MM.1S (cell line): ENCODE results near the gene NLRP3.
"Not testable (repeated sequence)": the region's sequence is repeated elsewhere in the genome, so short reads cannot be mapped to it uniquely, and the experiment has no call there.

ENCODE experiments used
- DNase-seq: peaks from one replicate; pipeline ENCODE4 v3.0.0-alpha.2; 2015
- H2AFZ ChIP-seq: fragments of 300-600 bp; sonication (generic); 2 replicates; pipeline ENCODE4 v1.6.0; 2016; ENCODE audit warnings: antibody characterized with exemption, low read length
- H3F3A ChIP-seq: fragments of 300-600 bp; sonication (generic); 2 replicates; pipeline ENCODE4 v1.6.1; 2016; ENCODE audit warnings: mild to moderate bottlenecking, antibody characterized with exemption, low read length, moderate library complexity, mixed read lengths; ENCODE audit not compliant: insufficient read depth
- H3K27ac ChIP-seq: fragments of 300-600 bp; sonication (generic); 2 replicates; pipeline ENCODE4 v1.5.1; 2016; ENCODE audit warnings: mild to moderate bottlenecking, low read length
- H3K27me3 ChIP-seq: fragments of 300-600 bp; sonication (generic); replicated peaks from 2 replicates; pipeline ENCODE4 v1.6.0; 2016; ENCODE audit warnings: low read length; ENCODE audit not compliant: insufficient read depth
- H3K36me3 ChIP-seq: fragments of 300-600 bp; sonication (generic); replicated peaks from 2 replicates; pipeline ENCODE4 v1.6.1; 2016; ENCODE audit warnings: mild to moderate bottlenecking, low read length, mixed read lengths; ENCODE audit not compliant: insufficient read depth
- H3K4me1 ChIP-seq: fragments of 300-600 bp; sonication (generic); 2 replicates; pipeline ENCODE4 v1.6.1; 2016; ENCODE audit warnings: low read length, mixed read lengths
- H3K4me2 ChIP-seq: fragments of 300-600 bp; sonication (generic); 2 replicates; pipeline ENCODE4 v1.6.0; 2016; ENCODE audit warnings: low read depth, low read length
- H3K4me3 ChIP-seq: fragments of 300-600 bp; sonication (generic); 2 replicates; pipeline ENCODE4 v1.5.1; 2016; ENCODE audit warnings: low read length, mixed read lengths
- H3K79me2 ChIP-seq: fragments of 300-600 bp; sonication (generic); 2 replicates; pipeline ENCODE4 v1.6.1; 2016; ENCODE audit warnings: mixed run types, low read length, mixed read lengths
- H3K9ac ChIP-seq: fragments of 300-600 bp; sonication (generic); 2 replicates; pipeline ENCODE4 v1.6.1; 2016; ENCODE audit warnings: low read length, mixed read lengths
- H3K9me2 ChIP-seq: fragments of 300-600 bp; sonication (generic); replicated peaks from 2 replicates; pipeline ENCODE4 v1.6.1; 2016; ENCODE audit warnings: mild to moderate bottlenecking, low read length, mixed read lengths; ENCODE audit not compliant: insufficient read depth
- H3K9me3 ChIP-seq: fragments of 300-600 bp; sonication (generic); replicated peaks from 2 replicates; pipeline ENCODE4 v1.6.1; 2016; ENCODE audit warnings: mild to moderate bottlenecking, low read length, mixed read lengths; ENCODE audit not compliant: insufficient read depth
- H4K20me1 ChIP-seq: fragments of 300-600 bp; sonication (generic); 2 replicates; pipeline ENCODE4 v1.6.1; 2016; ENCODE audit warnings: mild to moderate bottlenecking, low read length, moderate library complexity, mixed read lengths; ENCODE audit not compliant: insufficient read depth
- CTCF ChIP-seq: fragments of 300-600 bp; sonication (generic); IDR thresholded peaks from 2 replicates; pipeline ENCODE4 v1.5.1; 2016; ENCODE audit warnings: antibody characterized with exemption, low read length, mixed read lengths
- EZH2 ChIP-seq: fragments of 300-600 bp; sonication (generic); optimal IDR thresholded peaks from 2 replicates; pipeline ENCODE3; 2017; ENCODE audit warnings: low read depth, mild to moderate bottlenecking, antibody characterized with exemption, low read length, mixed read lengths
- EZH2phosphoT487 ChIP-seq: fragments of 300-600 bp; sonication (generic); IDR thresholded peaks from 2 replicates; pipeline ENCODE4 v1.6.1; 2018; ENCODE audit warnings: antibody characterized with exemption, low read length

Gene NLRP3

GRCh38 chr1:247475793-247476192 is 59.8 kb downstream of the NLRP3 start:
- Histone ChIP-seq H3K27me3 (no peaks in the 10 kb centered on the region), H2AFZ (no peak overlapping the region), H3F3A (no peaks in the 10 kb centered on the region), H3K4me2 (peak overlapping the region; percentile 17; the same call in 1 of the 2 replicates), H3K9me3 (no peaks in the 10 kb centered on the region), H3K4me3 (no peak overlapping the region), H3K79me2 (no peaks in the 10 kb centered on the region), H3K9ac (no peak overlapping the region), H3K4me1 (no peaks in the 10 kb centered on the region; the same call in 1 of the 2 replicates), H3K9me2 (no peaks in the 10 kb centered on the region), H3K36me3 (no peaks in the 10 kb centered on the region), H4K20me1 (no peaks in the 10 kb centered on the region), H3K27ac (peak overlapping the region; percentile 20; the same call in 1 of the 2 replicates)
- no peak for DNase-seq
- TF ChIP-seq EZH2phosphoT487: no peak
- no peak for TF ChIP-seq CTCF
- no peak for TF ChIP-seq EZH2

DNA sequence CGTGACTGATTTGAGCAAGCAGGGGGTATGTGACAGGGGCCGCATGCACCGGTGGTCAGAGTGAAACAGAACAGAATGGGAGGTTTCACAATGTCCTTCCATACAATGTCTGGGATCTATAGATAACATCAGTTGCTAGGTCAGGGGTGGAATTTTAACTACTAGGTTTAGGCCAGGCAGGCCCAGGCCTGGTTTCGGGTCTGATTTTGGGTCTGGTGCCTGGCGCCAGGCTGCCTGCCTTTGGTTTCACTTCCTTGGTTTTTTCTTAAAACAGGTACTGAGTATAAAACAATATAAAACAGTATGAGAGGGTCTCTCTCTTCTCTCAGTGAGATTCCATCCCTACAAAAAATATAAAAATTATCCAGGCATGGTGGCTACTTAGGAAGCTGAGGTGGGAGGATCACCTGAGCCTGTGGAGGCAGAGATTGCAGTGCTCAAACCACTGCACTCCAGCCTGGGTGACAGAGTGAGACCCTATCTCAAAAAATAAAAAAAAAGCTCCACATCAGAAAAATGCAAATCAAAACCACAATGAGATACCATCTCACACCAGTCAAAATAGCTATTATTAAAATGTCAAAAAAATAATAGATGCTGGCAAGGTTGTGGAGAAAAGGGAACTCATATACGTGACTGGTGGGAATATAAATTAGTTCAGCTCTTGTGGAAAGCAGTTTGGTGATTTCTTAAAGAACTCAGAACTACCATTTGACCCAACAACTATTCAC is 60.5 kb downstream of the NLRP3 start:
- not testable (repeated sequence) for H3K9me3 ChIP-seq, H3K4me3 ChIP-seq, H3F3A ChIP-seq, H3K4me1 ChIP-seq, H2AFZ ChIP-seq, H4K20me1 ChIP-seq, H3K36me3 ChIP-seq, H3K27me3 ChIP-seq, H3K9ac ChIP-seq, H3K79me2 ChIP-seq, H3K9me2 ChIP-seq
- peak; percentile 40 for DNase-seq
- Histone ChIP-seq H3K27ac (peak overlapping the region; percentile 20; the same call in 1 of the 2 replicates), H3K4me2 (peak overlapping the region; percentile 17; the same call in 1 of the 2 replicates)

DNA sequence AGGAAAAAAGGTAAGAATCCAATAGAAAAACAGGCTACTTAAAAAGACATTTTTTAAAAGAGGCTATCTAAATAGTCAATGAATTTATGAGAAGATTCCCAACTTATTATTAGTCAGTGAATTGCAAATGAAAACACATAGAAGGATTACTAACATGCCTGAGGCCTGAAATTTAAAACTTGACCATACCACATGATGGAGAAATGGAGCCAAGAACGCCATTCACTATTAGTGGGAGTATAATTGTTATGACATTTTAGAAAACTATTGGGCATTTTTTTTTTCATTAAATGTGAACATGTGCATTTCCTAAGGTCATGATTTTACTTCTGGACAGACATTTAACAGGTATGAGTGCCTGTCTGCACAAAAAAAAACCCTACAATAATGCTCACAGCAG is 66.8 kb downstream of the NLRP3 start:
- no peak overlapping the region for H3K4me2 ChIP-seq
- DNase-seq: no peak
- no peak overlapping the region for H3K27ac ChIP-seq
- H3K79me2 ChIP-seq: no peaks in the 10 kb centered on the region
- no peaks in the 10 kb centered on the region for H3K9me2 ChIP-seq
- no peak overlapping the region for H3K4me3 ChIP-seq
- H3K9me3 ChIP-seq: no peaks in the 10 kb centered on the region
- no peaks in the 10 kb centered on the region for H3K36me3 ChIP-seq
- H3K9ac ChIP-seq: no peak overlapping the region
- no peak overlapping the region for H2AFZ ChIP-seq
- H3K4me1 ChIP-seq: no peaks in the 10 kb centered on the region
- H4K20me1 ChIP-seq: no peaks in the 10 kb centered on the region
- H3K27me3 ChIP-seq: no peaks in the 10 kb centered on the region
- TF ChIP-seq CTCF: no peak
- TF ChIP-seq EZH2phosphoT487: no peak
- no peak for TF ChIP-seq EZH2
- H3F3A ChIP-seq: no peaks in the 10 kb centered on the region

DNA sequence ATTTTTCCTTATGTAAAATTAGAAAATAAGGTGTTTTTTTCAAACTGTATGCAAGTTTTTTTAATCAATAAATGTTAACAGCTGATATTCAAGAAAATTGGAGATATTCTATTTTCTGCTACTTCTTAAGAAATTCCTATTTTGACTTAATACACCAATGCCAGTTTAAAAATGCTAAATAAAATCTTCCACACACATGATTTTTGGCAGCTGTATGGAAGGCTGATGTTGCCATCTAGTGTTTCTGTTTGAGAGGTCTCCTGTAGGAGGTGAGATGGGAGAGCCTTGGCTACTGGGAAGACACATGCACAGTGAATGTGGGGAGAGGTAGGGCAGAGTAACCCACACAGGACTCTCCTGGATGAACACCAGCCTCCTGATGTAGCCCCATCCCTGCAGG is 71.1 kb downstream of the NLRP3 start:
- Histone ChIP-seq H3K9me3 (no peaks in the 10 kb centered on the region), H3K4me1 (no peaks in the 10 kb centered on the region), H3K27me3 (no peaks in the 10 kb centered on the region), H3K9ac (no peak overlapping the region), H3K9me2 (no peaks in the 10 kb centered on the region), H3K27ac (no peak overlapping the region), H3K4me3 (no peak overlapping the region), H3K36me3 (no peaks in the 10 kb centered on the region), H4K20me1 (no peaks in the 10 kb centered on the region), H3K79me2 (no peaks in the 10 kb centered on the region), H3K4me2 (no peak overlapping the region), H2AFZ (no peak overlapping the region), H3F3A (no peaks in the 10 kb centered on the region)
- TF ChIP-seq EZH2 (no peak), CTCF (peak; percentile 80)
- DNase-seq: peak; percentile 69
